HG03558 (cell line): ENCODE measurements around the gene IGLL1.

Experiments used
- ATAC-seq: cut with Tn5 transposase; IDR thresholded peaks from one replicate; pipeline ENCODE4 v1.9.1; 2021; ENCODE audit warnings: moderate number of reproducible peaks; ENCODE audit not compliant: unreplicated experiment; ENCODE audit errors: extremely low read depth

IGLL1 gene

GRCh38 chr22:23531283-23531956 lies 48.7 kb downstream of the IGLL1 start:
- no peak for ATAC-seq

- no peak for ATAC-seq
These were observed 49.3 kb downstream of the IGLL1 start for GRCh38 chr22:23530766-23531282.

- no peak for ATAC-seq
These were observed 50.0 kb downstream of the IGLL1 start for GRCh38 chr22:23530106-23530505.

- no peak for ATAC-seq
These were observed 50.7 kb downstream of the IGLL1 start for GRCh38 chr22:23529166-23530103.

DNA sequence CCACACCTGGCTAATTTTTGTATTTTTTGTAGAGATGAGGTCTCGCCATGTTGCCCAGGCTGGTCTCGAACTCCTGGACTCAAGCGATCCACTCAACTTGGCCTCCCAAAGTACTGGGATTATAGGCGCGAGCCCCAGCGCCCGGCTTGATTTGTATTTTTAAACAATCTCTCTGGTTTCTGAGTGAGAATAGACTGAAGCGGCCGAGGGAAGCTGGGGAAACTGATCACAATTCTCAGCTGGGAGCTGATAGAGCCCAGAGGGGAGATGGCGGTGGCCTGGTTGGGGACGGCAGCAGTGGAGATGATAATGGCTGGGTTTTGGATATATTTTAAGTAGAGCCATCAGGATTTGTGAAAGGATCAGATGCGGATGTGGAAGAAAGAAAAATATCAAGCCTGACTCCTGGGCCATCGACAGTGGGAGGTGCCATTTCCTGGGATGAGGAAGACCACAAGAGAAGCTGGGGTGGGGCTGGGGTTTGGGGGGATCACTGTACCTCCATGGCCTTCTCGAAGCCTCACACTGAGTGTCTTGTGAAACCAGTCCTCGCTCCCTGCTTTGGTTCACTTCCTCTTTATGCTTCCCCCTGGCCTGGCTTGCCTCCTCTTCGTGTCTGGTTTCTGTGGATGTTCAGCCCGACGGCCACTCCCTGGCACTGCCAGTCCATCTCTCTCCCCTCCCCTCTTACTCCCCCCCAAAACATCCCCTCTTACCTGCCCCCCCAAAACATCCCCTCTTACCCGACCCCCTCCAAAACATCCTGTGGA lies 51.9 kb downstream of the IGLL1 start:
- ATAC-seq: no peak

- no peak for ATAC-seq
These were observed 53.3 kb downstream of the IGLL1 start for GRCh38 chr22:23526596-23527316.

DNA sequence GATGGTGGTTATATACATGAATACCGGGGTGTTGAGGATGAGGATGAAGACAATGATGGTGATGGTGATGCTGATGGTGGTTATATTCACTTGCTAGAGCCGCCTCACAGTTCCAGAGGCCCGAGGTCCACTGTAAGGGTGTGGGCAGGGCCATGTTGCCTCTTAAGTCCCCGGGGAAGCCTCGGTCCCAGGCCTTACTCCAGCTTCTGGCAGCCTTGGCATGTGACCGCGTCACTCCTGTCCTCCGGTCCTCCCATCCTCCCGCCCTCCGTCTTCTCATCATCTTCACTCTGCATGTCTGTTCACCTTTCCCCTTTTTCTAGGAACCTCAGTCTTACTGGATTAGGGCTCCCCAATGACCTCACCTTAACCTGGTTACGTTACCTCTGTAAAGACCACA lies 54.6 kb downstream of the IGLL1 start:
- ATAC-seq: no peak

DNA sequence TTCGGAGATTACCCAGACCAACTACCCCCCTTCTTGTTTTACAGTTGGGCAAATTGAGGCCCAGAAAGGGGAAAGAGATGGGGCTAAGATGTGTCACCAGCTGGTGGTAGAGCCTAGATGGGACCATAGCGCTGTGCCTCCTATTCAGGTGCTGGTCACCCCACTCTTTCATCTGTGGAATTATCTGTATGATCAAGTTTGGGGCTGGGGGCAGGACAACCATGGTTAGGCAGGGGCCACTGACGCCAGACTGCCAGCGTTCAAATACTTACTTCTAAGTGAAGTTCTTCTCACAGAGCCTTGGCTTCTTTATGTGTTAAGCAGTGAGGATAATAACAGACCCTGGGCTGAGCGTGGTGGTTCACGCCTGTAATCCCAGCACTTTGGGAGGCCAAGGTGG lies 55.9 kb downstream of the IGLL1 start:
- no peak for ATAC-seq

DNA sequence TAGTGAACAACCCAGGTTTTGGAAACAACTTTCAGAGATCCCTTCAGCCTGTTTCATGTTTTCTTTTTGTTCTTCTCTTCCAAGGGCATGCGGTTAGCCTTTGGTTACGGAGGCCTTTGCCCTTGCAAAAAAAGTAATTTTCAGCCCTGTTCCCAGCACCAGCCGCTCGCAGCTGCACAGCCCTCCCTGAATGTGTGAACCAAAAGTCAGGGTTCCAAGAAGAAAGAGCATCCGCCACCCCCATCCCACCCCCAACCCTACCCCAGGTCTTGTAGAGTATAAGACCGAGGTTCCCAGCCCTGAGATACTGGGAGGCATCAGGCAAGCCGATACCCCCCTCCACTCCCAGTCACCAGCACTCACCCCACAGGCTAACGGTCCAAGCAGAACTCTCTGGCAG lies 56.4 kb downstream of the IGLL1 start:
- ATAC-seq: no peak
